Measurements from ENCODE around the gene CCDC92B.
"Not testable (repeated sequence)": the region's sequence is repeated elsewhere in the genome, so short reads cannot be mapped to it uniquely, and the experiment has no call there.

CCDC92B gene

GRCh38 chr17:2786176-2786881 lies 36.9 kb upstream of the CCDC92B start:
- DNase-seq = peak; percentile 76
- H3K27ac ChIP-seq = no peak overlapping the region
- no peaks in the 10 kb centered on the region for H3K36me3 ChIP-seq (replicated peaks)
- no peak overlapping the region for H3K4me3 ChIP-seq (ENCODE audit: low read depth, low read length)
- H3K27me3 ChIP-seq (replicated peaks) = no peaks in the 10 kb centered on the region
- TF ChIP-seq, protein P1, sequence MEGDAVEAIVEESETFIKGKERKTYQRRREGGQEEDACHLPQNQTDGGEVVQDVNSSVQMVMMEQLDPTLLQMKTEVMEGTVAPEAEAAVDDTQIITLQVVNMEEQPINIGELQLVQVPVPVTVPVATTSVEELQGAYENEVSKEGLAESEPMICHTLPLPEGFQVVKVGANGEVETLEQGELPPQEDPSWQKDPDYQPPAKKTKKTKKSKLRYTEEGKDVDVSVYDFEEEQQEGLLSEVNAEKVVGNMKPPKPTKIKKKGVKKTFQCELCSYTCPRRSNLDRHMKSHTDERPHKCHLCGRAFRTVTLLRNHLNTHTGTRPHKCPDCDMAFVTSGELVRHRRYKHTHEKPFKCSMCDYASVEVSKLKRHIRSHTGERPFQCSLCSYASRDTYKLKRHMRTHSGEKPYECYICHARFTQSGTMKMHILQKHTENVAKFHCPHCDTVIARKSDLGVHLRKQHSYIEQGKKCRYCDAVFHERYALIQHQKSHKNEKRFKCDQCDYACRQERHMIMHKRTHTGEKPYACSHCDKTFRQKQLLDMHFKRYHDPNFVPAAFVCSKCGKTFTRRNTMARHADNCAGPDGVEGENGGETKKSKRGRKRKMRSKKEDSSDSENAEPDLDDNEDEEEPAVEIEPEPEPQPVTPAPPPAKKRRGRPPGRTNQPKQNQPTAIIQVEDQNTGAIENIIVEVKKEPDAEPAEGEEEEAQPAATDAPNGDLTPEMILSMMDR (IDR thresholded peaks at IDR 0.05; ENCODE audit: low read depth, low read length, missing control alignments) = peak; percentile 96
- in situ Hi-C loops (cut with HindIII; ENCODE audit: low pct_ligation_motif_present, low sequenced_read_pairs) = no loop called here

GRCh38 chr17:2785376-2785775 lies 35.9 kb upstream of the CCDC92B start:
- H3K4me3 ChIP-seq (ENCODE audit: low read depth, low read length); H3K27me3 ChIP-seq (replicated peaks); H3K36me3 ChIP-seq (replicated peaks); DNase-seq; H3K27ac ChIP-seq; in situ Hi-C loops (cut with HindIII; ENCODE audit: low pct_ligation_motif_present, low sequenced_read_pairs): not testable (repeated sequence)

DNA sequence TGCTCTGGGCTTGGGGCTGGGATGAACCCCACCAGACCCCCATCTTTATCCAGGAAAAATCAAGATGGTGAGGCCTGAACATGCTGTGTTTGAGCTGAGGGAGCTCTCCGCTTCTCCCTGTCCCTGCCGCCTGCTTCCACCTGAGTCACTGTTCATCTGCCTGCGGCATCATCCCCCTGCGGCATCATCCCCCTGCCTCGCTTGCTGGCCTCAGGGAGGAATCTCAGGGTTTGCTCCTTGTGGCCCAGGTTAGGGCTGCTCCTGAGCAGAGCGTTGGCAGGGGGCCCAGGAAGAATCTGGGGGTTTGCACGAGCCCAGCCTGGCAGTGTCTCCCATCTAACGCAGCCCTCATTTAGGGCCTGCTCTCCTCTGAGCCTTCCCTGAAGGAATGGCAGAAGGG lies 35.4 kb upstream of the CCDC92B start:
- in situ Hi-C loops (cut with HindIII; ENCODE audit: low pct_ligation_motif_present, low sequenced_read_pairs) = no loop called here
- no peak for DNase-seq
- Histone ChIP-seq H3K4me3 (ENCODE audit: low read depth, low read length) (no peak overlapping the region), H3K27ac (no peak overlapping the region), H3K36me3 (replicated peaks) (no peaks in the 10 kb centered on the region), H3K27me3 (replicated peaks) (no peaks in the 10 kb centered on the region)
- TF ChIP-seq, protein P1 (IDR thresholded peaks at IDR 0.05; ENCODE audit: low read depth, low read length, missing control alignments) = no peak

GRCh38 chr17:2783310-2784030 lies 34.0 kb upstream of the CCDC92B start:
- TF ChIP-seq, protein P1 (IDR thresholded peaks at IDR 0.05; ENCODE audit: low read depth, low read length, missing control alignments) = no peak
- H3K27me3 ChIP-seq (replicated peaks) = peaks cover 2% of the 10 kb centered on the region

DNA sequence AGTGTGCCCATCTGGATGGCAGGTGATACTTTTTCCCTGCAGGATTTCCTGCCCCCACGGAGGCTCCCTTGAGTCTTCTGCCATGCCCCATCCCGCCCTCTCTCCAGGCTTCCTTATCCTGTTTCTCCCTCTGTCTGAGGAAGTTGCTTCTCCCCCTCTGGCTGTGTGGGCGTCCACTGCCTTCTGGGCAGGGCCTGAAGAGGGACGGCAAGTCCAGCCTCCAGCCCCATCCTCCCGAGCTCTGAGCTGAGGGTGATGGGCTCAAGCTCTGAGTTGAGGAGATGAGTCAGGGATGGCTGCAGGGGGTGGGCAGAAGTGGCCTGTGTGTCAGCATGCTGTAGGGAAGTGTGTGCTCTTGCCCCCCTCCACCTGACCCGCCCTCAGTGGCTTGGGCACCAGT lies 32.6 kb upstream of the CCDC92B start:
- Histone ChIP-seq H3K27ac (no peak overlapping the region), H3K27me3 (replicated peaks) (peaks cover 11% of the 10 kb centered on the region), H3K36me3 (replicated peaks) (no peaks in the 10 kb centered on the region), H3K4me3 (ENCODE audit: low read depth, low read length) (no peak overlapping the region)
- DNase-seq = peak; percentile 37
- TF ChIP-seq, protein P1 (IDR thresholded peaks at IDR 0.05; ENCODE audit: low read depth, low read length, missing control alignments) = no peak
- in situ Hi-C loops (cut with HindIII; ENCODE audit: low pct_ligation_motif_present, low sequenced_read_pairs) = no loop called here

More at GRCh38 chr17:2783310-2784030, 34.0 kb upstream of the CCDC92B start:
- DNase-seq = no peak
- Histone ChIP-seq H3K36me3 (replicated peaks) (no peaks in the 10 kb centered on the region), H3K4me3 (ENCODE audit: low read depth, low read length) (no peak overlapping the region), H3K27ac (no peak overlapping the region)
- in situ Hi-C loops (cut with HindIII; ENCODE audit: low pct_ligation_motif_present, low sequenced_read_pairs) = no loop called here

GRCh38 chr17:2781598-2781997 lies 32.1 kb upstream of the CCDC92B start:
- DNase-seq; in situ Hi-C loops (cut with HindIII; ENCODE audit: low pct_ligation_motif_present, low sequenced_read_pairs); H3K36me3 ChIP-seq (replicated peaks); H3K27ac ChIP-seq; H3K4me3 ChIP-seq (ENCODE audit: low read depth, low read length): not testable (repeated sequence)
- peaks cover 14% of the 10 kb centered on the region for H3K27me3 ChIP-seq (replicated peaks)

Measured in brain microvascular endothelial cell (primary cell).